ENCODE results near the gene OR10D3. TPM values are rescaled to one million over a fixed set of nuclear protein-coding genes. Genes with fewer than 3 reads are reported as not detected.

OR10D3 gene
- total and polyA plus RNA-seq, 2 of the 8 experiments (the other 6 are each of a cell fraction or from before 2014, with no cell fraction given) = not detected

DNA sequence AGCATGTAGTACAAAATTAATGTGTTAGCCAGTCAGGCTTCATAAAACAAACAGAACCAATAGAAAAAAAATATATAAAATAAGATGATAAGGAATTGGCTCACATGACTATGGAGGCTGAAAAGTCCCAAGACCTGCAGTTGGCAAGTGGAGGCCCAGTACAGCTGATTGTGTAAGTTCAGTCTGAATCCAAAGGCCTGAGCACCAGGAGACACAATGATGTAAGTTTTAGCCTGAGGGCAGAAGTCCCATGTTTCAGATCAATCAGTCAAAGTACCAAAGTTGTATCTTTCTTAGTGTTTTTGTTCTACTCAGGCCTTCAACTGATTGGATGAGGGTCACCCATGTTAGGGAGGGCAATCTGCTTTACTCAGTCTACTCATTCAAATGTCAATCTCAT is 14.3 kb upstream of the OR10D3 start:
- H2BK120ac ChIP-seq (replicated peaks; ENCODE audit: low read depth, low read length) = no peak overlapping the region
- FAIRE-seq (no peak), DNase-seq (ENCODE audit: low read depth in 1 of 2, low spot score in 2 of 2) (no peak)
- H2BK20ac ChIP-seq (ENCODE audit: low read length) = no peak overlapping the region
- H3K4me2 ChIP-seq (ENCODE audit: insufficient read depth in 1 of 2, low read depth in 2 of 2, low read length in 2 of 2) = no peak overlapping the region
- no peak overlapping the region for H2AK5ac ChIP-seq (ENCODE audit: low read depth, low read length)
- H3K23me2 ChIP-seq (ENCODE audit: low read depth, low read length) = no peaks in the 10 kb centered on the region
- no peak overlapping the region for H2BK12ac ChIP-seq (ENCODE audit: low read depth, low read length)
- no peak overlapping the region for H4K8ac ChIP-seq (ENCODE audit: extremely low read depth, insufficient read depth, low read length)
- H2BK5ac ChIP-seq (ENCODE audit: low read depth, low read length) = no peak overlapping the region
- no peaks in the 10 kb centered on the region for H3K36me3 ChIP-seq (ENCODE audit: control insufficient read depth in 2 of 4, insufficient read depth in 4 of 4, low read length in 3 of 4)
- no peak overlapping the region for H3K4ac ChIP-seq (replicated peaks; ENCODE audit: insufficient read length, low read depth, low read length)
- H3K18ac ChIP-seq (ENCODE audit: extremely low read depth, low read length) = no peak overlapping the region
- no peak overlapping the region for H4K5ac ChIP-seq (ENCODE audit: insufficient read length, low read depth, low read length)
- ChIA-PET CTCF (ENCODE audit: partially characterized antibody) (interaction anchor here (0.6 to 1.3 kb wide), 4 partner anchors 17 to 250 kb away, joined by 3 to 4 read pairs (median 3); no protein-coding TSS in a partner anchor), POLR2A (ENCODE audit: partially characterized antibody) (no interaction called here)
- H2AFZ ChIP-seq (ENCODE audit: low read length) = no peak overlapping the region
- no peak overlapping the region for H3K56ac ChIP-seq (replicated peaks; ENCODE audit: insufficient read length, low read depth, low read length)
- H3K4me3 ChIP-seq (ENCODE audit: extremely low read depth in 1 of 4, insufficient read depth in 2 of 4, low read depth in 3 of 4, low read length in 4 of 4) = no peak overlapping the region
- H3K9me3 ChIP-seq (ENCODE audit: insufficient read depth in 2 of 2, low read depth in 1 of 2, low read length in 1 of 2) = peaks cover 0 to 9% of the 10 kb centered on the region in 2 experiments; a peak in 1 of 4 replicates
- H3K79me1 ChIP-seq (ENCODE audit: low read depth, low read length) = no peaks in the 10 kb centered on the region
- H4K91ac ChIP-seq (replicated peaks; ENCODE audit: insufficient read length, low read length) = no peak overlapping the region
- no peak overlapping the region for H2BK15ac ChIP-seq (ENCODE audit: low read length)
- no peak overlapping the region for H3K14ac ChIP-seq (ENCODE audit: insufficient read length)
- H3K27me3 ChIP-seq (replicated peaks in 1 of 4; ENCODE audit: control insufficient read depth in 3 of 4, extremely low read depth in 1 of 4, insufficient read depth in 3 of 4, low read length in 3 of 4) = peaks cover 13 to 37% (median 33%) of the 10 kb centered on the region in 4 experiments
- H3K23ac ChIP-seq (ENCODE audit: insufficient read length) = no peak overlapping the region
- no peaks in the 10 kb centered on the region for H3K79me2 ChIP-seq (ENCODE audit: control insufficient read depth in 1 of 2, insufficient read depth in 2 of 2, low read length in 2 of 2)
- H3K27ac ChIP-seq (ENCODE audit: low read depth, low read length) = no peak overlapping the region
- H3K4me1 ChIP-seq (replicated peaks in 1 of 4; ENCODE audit: control insufficient read depth in 3 of 4, insufficient read depth in 4 of 4, low read length in 3 of 4) = peaks cover 0 to 4% (median 0%) of the 10 kb centered on the region in 4 experiments; a peak in 2 of 7 replicates
- no peak overlapping the region for H3K9ac ChIP-seq (replicated peaks in 1 of 4; ENCODE audit: extremely low read depth in 1 of 4, low read depth in 3 of 4, low read length in 3 of 4)
- H4K20me1 ChIP-seq (replicated peaks in 1 of 2; ENCODE audit: control insufficient read depth in 1 of 2, insufficient read depth in 2 of 2, low read length in 2 of 2) = peaks cover 0 to 1% of the 10 kb centered on the region in 2 experiments
- TF ChIP-seq CTBP2 (IDR thresholded peaks at IDR 0.05; ENCODE audit: borderline replicate concordance, insufficient read depth, insufficient read length, low read length) (no peak), EP300 (IDR thresholded peaks at IDR 0.05; ENCODE audit: borderline replicate concordance in 1 of 2, low read depth in 2 of 2, low read length in 2 of 2) (no peak), BRCA1 (IDR thresholded peaks at IDR 0.05; ENCODE audit: low read depth, low read length) (no peak), KDM1A (IDR thresholded peaks at IDR 0.05; ENCODE audit: borderline replicate concordance, low read length) (no peak), NANOG (IDR thresholded peaks at IDR 0.05; ENCODE audit: insufficient read depth, low read depth, low read length, poor library complexity, severe bottlenecking) (no peak), SIX5 (IDR thresholded peaks at IDR 0.05; ENCODE audit: low read depth, low read length) (no peak), NRF1 (IDR thresholded peaks at IDR 0.05; ENCODE audit: low read depth, low read length) (no peak), SRF (IDR thresholded peaks at IDR 0.05; ENCODE audit: low read depth, low read length) (no peak), RNF2 (IDR thresholded peaks at IDR 0.05; ENCODE audit: borderline replicate concordance, low read depth, low read length, missing control alignments, poor library complexity, severe bottlenecking) (no peak), CEBPB (IDR thresholded peaks at IDR 0.05; ENCODE audit: low read depth, low read length) (no peak), KDM4A (IDR thresholded peaks at IDR 0.05; ENCODE audit: low read depth, low read length, severe bottlenecking) (no peak), TAF1 (IDR thresholded peaks at IDR 0.05; ENCODE audit: low read depth, low read length) (no peak), POLR2A (IDR thresholded peaks at IDR 0.05; ENCODE audit: control extremely low read depth in 1 of 2, low read depth in 2 of 2, low read length in 2 of 2) (no peak)
- TF ChIP-seq, protein P1, sequence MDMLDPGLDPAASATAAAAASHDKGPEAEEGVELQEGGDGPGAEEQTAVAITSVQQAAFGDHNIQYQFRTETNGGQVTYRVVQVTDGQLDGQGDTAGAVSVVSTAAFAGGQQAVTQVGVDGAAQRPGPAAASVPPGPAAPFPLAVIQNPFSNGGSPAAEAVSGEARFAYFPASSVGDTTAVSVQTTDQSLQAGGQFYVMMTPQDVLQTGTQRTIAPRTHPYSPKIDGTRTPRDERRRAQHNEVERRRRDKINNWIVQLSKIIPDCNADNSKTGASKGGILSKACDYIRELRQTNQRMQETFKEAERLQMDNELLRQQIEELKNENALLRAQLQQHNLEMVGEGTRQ (IDR thresholded peaks at IDR 0.05; ENCODE audit: low read length) = no peak
